NCI-H2081 (cell line): Measurements from ENCODE around the gene GRAMD2B.

ENCODE experiments used
- DNase-seq, 2 experiments: peaks; one replicate each; lab custom pipeline; 2025; lab: John Stamatoyannopoulos, UW

Gene GRAMD2B

DNA sequence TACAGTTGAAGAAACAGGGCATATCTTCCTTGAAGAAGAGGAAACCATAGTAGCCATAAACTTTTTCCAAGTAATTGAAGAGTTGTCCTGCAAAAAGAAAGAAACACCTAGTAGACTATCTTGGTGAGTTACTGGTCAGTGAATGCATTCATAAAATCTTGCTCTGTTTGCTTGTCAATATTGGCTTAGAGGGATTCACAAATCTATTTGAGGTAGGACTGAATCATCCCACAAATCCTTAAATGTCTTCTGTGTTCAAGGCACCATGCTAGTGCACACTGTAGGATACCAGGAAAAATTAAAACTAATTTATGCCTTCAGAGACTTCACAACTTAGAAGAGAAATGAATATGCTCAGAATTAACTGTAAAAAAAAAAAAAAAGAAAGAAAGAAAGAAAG, 57.6 kb downstream of the GRAMD2B start:
- no peak for DNase-seq

DNA sequence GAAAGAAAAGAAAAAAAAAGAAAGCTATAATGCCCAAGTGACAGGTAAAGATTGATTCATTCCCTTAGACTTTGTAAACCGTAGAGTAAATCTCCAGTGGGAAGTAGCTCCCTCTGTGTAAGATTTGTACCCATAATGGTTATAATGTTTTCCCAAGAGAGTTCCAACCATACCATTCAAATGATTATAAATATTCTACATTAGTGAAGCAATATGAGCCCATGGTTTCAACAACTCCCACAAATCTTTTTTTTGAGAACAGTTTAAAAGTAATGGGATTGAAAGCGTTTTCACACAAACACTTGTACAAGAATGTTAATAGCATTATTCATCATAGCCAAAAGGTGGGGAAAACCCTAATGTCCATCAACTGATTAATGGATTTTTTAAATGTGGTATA, 58.0 kb downstream of the GRAMD2B start:
- DNase-seq, result no peak

DNA sequence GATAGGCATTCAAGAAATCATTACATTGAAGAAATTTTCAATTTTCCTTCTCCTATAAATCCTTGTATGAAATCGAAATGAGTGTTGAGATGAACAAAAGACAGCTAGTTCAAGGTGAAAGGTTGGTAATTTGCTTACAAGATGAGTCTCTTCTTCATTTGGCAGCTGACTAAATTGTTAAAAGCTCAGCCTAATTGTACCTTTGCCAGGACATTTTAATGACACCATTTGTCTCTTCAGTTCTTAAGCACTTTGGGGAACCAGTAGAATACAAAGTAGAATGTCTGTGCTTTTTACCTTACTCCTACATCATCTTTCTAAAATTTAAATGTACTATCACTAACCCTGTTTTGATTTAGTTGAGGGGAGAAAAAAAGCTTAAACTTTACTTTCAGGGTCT, 59.4 kb downstream of the GRAMD2B start:
- DNase-seq, result peak in 1 of 2 experiments; percentile 15

DNA sequence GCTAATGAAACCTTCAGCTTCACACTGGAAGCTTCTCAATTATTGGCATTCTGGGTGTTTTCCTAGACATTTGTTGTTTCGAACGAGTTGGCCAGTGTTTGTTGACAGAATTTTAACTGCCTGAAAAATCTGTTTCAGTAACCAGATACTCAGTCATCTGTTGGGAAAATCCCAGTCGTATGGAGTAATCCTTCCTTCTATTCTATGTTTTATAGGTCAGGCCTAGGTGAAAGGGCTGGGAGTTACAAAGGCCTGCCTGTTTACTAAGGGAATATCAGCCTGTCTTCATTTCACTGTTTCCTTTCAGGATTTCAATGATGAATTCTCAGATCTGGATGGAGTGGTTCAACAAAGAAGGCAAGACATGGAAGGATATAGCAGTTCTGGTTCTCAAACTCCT, 59.9 kb downstream of the GRAMD2B start:
- DNase-seq, result no peak

DNA sequence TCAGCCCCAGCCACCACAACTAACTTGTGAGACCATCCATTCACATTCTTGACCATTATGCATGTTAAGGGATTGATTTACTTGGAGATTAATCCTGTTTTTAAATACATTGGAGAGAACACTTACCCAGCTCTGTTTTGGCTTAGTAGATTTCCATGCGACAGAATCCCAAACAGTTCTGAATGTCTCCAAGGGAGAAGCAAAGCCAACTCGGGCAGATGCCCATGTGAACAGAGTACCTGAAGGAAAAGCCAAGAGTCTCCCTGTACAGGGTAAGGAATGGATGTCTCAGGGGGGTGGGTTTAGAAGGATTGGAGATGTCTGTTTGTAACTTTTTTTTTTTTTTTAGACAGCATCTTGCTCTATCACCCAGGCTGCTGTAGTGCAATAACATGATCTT, 61.0 kb downstream of the GRAMD2B start:
- DNase-seq, result no peak

DNA sequence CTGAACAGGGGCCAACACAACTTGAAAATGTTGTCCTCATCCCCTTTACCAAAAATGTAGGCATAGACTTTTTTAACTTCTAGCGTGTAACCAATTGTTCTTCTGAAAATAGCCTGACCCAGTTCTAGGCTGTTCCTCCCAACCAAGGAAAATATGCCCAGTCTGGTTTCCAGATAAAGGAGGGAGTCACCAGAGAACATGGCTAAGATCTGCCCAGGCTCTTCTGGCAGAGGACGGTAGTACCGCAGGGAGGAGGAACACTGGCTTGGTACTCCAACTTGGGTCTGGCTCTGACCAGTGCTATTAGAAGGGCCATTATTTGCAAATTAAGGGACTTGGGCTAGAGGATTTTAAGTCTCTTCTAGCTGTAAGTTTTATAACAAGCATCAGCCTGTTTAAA, 63.1 kb downstream of the GRAMD2B start:
- no peak for DNase-seq

DNA sequence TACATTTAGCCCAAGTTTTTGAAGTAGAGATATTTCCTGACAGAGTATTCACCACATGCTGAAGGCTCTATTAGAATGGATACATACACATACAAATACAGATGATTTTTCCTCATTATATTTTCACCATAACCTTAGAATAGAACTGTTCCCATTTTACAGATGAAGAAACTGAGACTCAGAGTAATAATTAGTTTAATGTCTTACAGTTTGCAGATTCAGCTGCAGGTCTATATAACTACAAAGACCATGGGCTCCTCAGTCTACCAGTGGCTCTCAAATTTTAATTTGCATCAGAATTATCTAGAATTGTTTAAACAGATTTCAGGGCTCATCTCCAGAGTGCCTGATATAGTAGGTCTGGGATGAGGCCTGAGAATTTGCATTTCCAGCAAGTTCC, 64.4 kb downstream of the GRAMD2B start:
- DNase-seq, result no peak

DNA sequence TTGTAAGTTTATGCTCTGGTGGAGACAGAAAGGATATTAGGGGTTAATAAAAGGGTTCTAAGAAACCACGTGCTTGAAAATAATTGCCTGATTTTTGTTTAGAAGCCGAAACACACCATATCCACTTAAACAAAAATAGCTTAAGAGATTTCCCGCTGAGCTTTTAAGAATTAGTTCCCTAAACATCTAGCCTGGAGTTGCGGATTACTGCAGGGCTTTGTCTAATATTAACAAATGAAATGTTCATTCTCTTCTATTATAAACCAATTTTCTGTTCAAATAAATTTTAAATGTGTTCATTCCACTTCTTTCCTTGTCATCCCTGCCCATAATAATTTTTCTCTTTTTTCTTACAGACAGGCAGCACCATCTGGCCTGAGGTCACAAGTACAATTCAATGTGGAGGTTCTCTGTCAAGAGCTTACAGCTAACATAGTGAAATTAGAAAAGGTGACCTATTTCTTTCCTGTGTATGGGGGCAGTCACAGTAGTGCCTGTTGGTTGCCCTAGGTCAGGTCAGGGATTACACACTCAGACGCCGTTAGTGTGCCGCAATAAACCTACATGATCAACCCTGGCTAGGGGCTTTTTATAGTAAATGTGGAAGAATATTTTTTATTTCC, 65.3 kb downstream of the GRAMD2B start:
- no peak for DNase-seq

DNA sequence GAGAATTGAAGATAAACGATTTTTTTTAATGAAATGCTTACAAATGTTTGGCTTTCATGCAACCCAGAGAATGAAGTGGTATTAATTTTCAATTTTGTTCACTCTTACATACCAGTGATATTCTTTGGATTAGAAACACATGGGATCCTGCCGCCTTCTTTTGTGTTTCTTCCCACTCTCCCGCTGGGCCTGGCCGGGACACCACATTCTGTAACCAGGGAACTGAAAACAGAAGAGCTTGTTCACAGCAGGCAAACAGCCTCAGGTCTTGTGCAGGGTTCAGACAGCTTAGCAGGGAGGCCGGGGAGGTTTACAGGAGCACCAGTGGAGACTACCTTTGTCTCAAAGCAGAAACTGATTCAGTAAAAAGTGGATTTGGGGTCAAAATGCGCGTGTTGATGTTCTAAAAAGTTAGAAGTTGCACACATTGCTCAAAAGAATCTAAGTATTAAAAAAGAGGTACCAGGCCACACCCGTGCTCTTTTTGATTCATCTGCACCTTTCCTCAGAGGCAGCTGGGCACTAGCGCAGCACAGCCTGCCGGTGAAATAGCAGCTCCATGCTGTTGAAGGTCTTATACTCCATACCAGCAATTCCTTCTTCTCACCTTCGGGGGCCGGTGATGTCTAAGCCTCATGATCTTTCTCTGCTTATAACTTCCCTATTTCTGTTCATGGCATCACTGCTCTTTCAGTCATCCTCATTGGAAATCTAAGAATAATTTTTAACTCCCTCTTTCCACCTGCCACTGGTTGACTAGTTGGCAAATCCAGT, 67.1 kb downstream of the GRAMD2B start:
- no peak for DNase-seq

DNA sequence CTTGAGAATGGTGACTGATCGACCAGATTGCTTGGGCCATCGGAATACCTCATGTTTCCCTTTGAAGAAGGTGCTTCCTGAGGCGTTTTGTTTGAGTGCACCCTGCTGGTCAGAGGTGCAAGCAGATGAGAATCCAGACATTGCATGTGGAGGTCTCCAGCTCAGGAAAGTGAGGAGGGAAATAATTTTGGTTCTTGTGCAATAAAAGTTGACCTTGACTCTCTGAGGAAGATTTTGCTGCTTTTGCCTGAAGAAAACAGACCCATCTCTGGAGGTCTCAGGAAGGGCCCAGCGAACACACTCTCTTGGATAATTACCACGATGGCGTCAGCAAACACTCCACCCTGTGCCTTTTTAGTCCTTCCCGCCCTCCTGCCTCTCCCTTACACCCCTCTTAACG, 69.7 kb downstream of the GRAMD2B start:
- DNase-seq, result peak in 1 of 2 experiments; percentile 18

DNA sequence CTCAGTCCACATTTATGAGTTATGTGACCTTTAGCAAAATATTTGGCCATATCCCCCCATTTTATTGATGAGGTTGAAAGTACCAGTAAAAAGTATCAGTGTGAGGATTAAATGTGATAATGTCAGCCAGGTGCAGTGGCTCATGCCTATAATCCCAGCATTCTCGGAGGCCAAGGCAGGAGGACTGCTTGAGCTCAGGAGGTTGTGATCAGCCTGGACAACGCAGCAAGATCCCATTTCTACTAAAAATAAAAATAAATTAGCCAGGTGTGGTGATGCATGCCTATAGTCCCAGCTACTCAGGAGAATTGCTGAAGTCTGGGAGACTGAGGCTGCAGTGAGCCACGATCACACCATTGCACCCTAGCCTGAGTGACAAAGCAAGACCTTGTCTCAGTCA, 71.2 kb downstream of the GRAMD2B start:
- no peak for DNase-seq

DNA sequence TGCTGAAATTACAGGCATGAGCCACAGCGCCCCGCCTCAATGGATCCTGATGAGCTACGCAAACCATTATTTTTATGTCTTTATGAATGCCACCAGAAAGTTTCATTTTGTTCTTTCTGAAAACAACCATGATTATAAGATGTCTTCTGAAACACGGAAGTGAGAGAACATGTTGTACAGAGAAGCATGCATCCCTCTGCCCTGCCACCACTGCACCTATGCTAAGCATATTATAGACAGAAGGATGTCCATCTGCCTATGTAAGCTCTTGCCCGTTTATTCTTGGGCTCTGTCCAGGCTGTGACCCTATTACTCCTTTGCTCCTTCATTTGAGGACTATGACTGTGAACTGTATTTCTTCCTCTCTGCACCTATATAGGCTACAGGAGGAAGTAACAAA, 74.3 kb downstream of the GRAMD2B start:
- no peak for DNase-seq

DNA sequence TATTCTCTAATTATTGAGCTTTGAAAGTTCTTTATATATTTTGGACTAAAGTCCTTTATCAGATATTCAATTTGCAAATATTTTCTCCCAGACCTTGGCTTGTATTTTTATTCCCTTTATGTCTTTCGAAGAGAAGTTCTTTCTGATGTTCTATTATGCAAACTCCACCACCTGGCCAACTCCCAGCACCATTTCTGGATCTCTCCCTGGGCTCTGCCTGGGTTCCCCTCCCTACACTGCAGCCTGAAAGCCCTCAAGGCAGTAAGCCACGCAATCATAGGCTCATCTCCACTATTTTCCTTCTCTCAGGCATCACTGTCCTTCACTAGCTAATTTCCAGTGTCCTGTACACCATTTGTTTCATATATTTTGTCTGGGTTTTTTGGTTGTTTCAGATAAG, 76.1 kb downstream of the GRAMD2B start:
- no peak for DNase-seq

DNA sequence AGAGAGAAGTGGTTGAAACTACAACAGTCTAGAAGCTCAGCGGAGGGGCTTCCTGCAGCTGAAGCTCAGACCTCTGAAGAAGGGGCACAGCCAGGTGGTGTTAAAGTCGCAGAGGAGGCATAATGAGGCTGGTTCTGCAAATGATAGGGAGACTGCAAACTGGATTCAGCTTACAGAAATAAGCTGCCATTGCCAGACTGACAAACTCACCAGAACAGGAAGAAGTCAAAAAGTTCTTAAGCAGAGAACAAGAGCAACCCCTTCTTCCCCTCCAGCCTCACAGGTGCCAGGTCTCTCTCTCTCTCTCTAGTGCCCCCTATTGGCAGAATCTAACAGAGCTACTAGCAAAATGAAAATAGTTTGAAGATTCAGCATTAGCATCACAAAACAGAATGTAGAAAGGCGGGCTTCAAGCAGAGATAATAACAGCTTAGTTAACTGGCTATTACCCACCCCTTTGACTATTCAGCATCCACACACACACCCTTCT, 76.7 kb downstream of the GRAMD2B start:
- peak; percentile 77 to 90 for DNase-seq

DNA sequence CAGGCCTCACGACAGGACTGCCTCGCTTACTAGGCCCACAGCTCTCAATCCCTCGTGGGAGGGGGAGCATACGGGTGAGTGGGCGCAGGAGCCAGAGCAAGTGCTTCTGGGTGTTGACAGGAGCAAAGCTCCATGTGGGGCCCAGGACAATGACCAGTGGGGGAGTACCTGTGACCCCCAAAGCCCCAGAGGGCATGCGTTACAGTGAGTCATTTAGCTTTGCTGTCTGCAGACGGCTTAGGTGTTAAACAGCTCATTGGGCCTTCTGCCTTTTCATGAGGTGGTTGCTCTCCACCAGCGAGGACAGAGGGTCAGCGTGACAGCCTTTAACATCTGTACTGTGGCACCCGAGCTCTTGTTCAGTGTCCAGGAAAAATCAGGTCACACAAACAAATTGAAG, 78.2 kb downstream of the GRAMD2B start:
- DNase-seq, result no peak

DNA sequence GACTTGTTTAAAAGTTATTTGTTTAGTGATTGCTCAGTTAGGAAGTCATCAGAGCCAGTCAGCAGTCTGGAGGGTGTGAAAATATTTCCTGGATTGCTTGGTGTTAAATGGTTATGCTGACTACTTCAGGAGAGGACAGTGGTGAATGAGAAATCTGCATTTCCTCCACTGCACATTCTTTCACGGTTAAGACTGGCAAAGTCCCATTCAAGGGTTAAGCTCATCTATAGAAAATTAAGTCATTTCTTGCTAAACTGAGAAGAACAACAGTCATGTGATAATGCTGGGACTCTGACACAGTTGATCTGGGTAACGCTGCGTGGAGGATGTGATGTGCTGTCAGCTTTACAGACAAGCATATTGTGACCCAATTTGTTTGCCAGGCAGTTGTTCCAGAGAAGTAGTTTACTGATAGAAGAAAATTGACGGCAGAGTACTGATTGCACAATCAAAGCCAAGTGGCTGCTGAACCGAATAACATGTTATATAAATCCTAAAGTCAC, 80.4 kb downstream of the GRAMD2B start:
- no peak for DNase-seq

DNA sequence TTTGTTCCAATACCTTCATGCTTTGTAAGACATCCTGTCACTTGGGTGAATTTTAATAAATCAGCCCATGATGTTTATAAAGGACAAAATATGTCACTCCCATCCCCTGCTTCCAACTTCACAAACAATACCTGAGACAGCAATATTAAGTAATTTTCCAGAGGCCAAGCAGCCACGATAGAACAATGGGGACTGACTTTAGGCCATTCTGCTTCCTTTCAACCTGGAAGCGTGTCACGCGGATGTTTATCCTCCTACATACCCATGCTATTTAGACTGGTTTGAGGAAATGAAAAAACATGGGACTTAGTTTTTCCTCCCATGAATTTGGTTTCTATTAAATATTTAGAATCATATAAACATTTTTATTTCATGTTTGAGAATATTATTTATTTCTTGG, 82.9 kb downstream of the GRAMD2B start:
- DNase-seq, result no peak

DNA sequence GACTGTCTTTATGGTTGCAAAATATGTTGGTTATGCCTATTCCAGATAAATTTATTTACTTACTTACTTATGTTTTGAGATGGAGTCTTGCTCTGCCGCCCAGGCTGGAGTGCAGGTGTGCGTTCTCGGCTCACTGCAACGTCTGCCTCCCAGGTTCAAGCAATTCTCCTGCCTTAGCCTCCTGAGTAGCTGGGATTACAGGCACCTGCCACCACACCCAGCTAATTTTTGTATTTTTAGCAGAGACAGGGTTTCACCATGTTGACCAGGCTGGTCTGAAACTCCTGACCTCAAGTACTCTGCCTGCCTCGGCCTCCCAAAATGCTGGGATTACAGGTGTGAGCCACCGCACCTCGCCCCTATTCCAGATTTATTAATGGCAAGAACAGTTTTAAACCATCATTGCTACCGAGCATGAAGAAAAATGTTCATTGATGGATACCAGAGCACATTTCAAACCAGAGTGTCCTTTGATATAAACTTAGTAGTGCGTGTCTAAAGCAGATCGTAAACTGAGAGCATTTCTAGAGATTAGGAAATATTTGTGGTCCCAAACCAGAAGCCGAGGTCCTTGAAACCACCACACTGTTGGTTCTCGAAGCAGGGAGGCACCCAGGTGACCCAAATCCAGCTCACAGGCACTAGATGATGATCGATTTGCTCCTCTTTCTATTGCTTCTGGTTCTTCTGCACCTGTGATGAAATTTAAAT, 85.2 kb downstream of the GRAMD2B start:
- DNase-seq, result no peak

DNA sequence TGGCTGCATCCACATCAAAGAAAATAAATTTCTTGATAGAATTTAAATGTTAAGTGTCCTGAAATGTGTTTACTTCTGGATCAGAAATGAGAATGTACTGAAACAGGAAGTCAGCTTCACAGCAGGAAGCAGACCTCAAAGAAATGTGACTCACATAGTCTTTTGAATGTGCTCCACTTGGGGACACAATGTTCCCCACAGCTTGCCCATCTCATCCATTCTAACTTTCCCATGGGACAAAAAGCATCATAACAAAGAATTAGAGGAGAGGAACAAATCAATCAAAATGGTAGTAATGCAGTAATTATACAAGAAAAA, 85.7 kb downstream of the GRAMD2B start:
- no peak for DNase-seq

DNA sequence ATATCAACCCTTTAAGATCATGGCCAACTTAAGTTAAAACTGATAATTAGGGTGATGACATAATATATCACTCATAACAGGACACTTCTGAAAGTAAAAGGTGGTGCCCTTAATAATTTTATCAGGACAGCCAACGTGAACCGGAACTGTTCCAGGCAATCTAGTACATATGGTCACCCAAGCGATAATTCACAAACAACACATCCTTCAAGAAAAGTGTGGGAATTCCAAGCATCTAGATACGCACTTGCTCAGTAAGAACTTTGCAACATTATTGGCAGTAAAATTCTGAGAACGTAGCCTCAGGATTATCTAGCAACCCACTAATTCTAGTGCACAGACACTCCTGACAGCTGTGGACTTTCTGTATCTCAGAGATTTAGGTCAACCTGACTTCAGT, 86.1 kb downstream of the GRAMD2B start:
- DNase-seq, result no peak

DNA sequence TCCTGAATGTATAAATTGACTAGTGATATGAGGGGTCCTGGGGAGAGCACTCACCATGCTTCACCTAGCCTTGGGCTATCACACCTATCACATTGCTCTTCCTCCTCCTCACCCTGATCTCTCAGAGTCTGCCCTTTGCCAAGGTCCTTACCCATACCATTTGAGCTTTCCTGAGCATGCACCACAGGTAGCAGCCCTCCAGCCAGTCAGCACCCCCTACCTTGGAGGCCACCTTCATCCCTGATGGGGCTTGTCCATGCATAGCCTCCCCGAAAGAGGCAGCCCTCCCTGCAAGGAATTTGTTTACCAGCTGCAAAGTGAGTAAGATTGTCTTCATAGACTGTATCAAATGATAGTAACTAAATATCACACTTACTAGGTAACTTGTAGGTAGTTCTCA, 88.8 kb downstream of the GRAMD2B start:
- no peak for DNase-seq

DNA sequence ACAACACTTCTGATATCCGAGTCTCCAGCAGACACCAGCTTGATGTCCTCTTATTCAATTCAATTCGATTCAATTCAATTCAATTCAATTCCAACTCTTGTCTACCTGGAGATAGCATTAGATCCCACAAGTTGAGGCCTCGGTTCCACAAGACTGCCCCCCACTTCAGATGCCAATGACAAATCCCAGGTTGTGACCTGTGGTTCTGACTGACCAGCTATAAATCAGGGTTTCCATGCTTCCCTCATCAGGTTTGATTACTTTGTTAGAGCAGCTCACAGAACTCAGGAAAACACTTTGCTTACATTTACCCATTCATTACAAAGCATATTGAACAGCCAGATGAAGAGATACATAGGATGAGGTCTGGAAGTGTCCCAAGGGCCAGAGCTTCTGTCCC, 89.2 kb downstream of the GRAMD2B start:
- no peak for DNase-seq

DNA sequence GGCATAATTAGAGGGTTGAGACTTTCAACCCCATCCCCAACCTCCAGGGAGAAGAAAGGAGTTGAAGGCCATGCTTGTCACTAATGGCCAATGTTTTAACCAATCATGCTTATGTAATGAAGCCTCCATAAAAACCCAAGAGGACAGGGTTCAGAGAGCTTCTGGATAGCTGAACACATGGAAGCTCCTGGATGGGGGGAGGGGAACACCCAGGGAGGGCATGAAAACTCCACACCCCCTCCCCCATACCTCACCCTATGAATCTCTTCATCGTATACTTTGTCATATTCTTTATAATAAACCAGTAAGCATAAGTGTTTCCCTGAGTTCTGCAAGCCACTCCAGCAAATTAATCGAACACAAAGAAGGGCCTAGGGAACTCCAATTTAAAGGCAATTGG, 90.1 kb downstream of the GRAMD2B start:
- no peak for DNase-seq
